Small intestine (tissue), 7 donors: ENCODE measurements around the gene PRICKLE2. TPM values are rescaled to one million over a fixed set of nuclear protein-coding genes. Genes with fewer than 3 reads are reported as not detected.
A peak's percentile ranks its signal among the peaks of the same experiment; 100 is the strongest.

Source experiments
- DNase-seq, 2 donors: peaks; one replicate each; pipeline versions ENCODE4 v3.0.0 to v3.0.0-alpha.2; 2013
- FAIRE-seq: peaks from 2 replicates; lab custom pipeline; 2012; peaks lifted over from hg19 to GRCh38; lab: Jason Lieb, UNC
- H3K27ac ChIP-seq, 3 donors: one replicate each; pipeline ENCODE4 v1.5.1; 2013; ENCODE audit warnings: low read length in 2 of 3, mild to moderate bottlenecking in 2 of 3, control low read depth in 1 of 3, inconsistent platforms in 1 of 3, low read depth in 1 of 3, moderate library complexity in 1 of 3
- H3K27me3 ChIP-seq, 3 donors: one replicate each; pipeline ENCODE4 v1.6.1; 2013; ENCODE audit warnings: low read length in 3 of 3, inconsistent platforms in 1 of 3; ENCODE audit not compliant: control insufficient read depth in 3 of 3, insufficient read depth in 3 of 3
- H3K36me3 ChIP-seq, 3 donors: one replicate each; pipeline ENCODE4 v1.6.1; 2013; ENCODE audit warnings: low read length in 3 of 3, inconsistent platforms in 1 of 3, low read depth in 1 of 3, mild to moderate bottlenecking in 1 of 3, moderate library complexity in 1 of 3; ENCODE audit not compliant: control insufficient read depth in 3 of 3, insufficient read depth in 2 of 3
- H3K4me1 ChIP-seq, 3 donors: one replicate each; pipeline ENCODE4 v1.6.1; 2013; ENCODE audit warnings: low read length in 2 of 3, inconsistent platforms in 1 of 3, low read depth in 1 of 3, mild to moderate bottlenecking in 1 of 3, moderate library complexity in 1 of 3; ENCODE audit not compliant: control insufficient read depth in 3 of 3, insufficient read depth in 2 of 3
- H3K4me3 ChIP-seq, 3 donors: one replicate each; pipeline ENCODE4 v1.5.1; 2013; ENCODE audit warnings: low read length in 3 of 3, control low read depth in 1 of 3, inconsistent platforms in 1 of 3, low read depth in 1 of 3, mild to moderate bottlenecking in 1 of 3, moderate library complexity in 1 of 3
- H3K9me3 ChIP-seq, 2 donors: one replicate each; pipeline ENCODE4 v1.6.1; 2013; ENCODE audit warnings: low read depth in 1 of 2, low read length in 1 of 2; ENCODE audit not compliant: control insufficient read depth in 2 of 2, insufficient read depth in 1 of 2
- WGBS, 3 donors: extraction: QIAGEN DNeasy Blood & Tissue Kit; methylation state at CpG; one replicate each; pipeline ENCODE4 v1.1.7; 2013; 5-methylcytosine and 5-hydroxymethylcytosine counted together
- polyA plus RNA-seq, 4 donors: library from polyadenylated mRNA; stranded (reverse) in 3 of 4; unstranded in 1 of 4; fragments of 200-250 nt in 3 of 4; fragments of 120-200 nt in 1 of 4; gene quantifications; one replicate each; pipeline versions ENCODE4 v1.2.1 to v1.2.3, GENCODE V29; 2013
- donor health status: healthy with polysubstance abuse.
- donor health status: control.
- donor health status: control.
- donor health status: Bipolar disorder and iron deficiency.
- donor health status: healthy.

Gene PRICKLE2
- polyA plus RNA-seq, 4 donors, result 0.54 to 3.7 (median 2.5) TPM; not detected in 1

GRCh38 chr3:64221571-64222257 is 3.6 kb downstream of the PRICKLE2 start:
- FAIRE-seq, result no peak
- H3K9me3 ChIP-seq, result no peaks in the 10 kb centered on the region

GRCh38 chr3:64220161-64220914 is 4.9 kb downstream of the PRICKLE2 start:
- peak overlapping the region in 2 of 3 donors; percentile 22 to 30 for H3K27ac ChIP-seq
- H3K36me3 ChIP-seq, result no peaks in the 10 kb centered on the region
- peaks cover 0 to 12% (median 7%) of the 10 kb centered on the region in 3 donors for H3K4me1 ChIP-seq
- DNase-seq (no peak), FAIRE-seq (no peak)
- no peak overlapping the region for H3K4me3 ChIP-seq
- no peaks in the 10 kb centered on the region for H3K27me3 ChIP-seq
- 41 to 50% (median 44%) methylated on average over 8 of the region's 8 CpGs for WGBS, 3 donors
- no peaks in the 10 kb centered on the region for H3K9me3 ChIP-seq

More at GRCh38 chr3:64221571-64222257, 3.6 kb downstream of the PRICKLE2 start:
- 79 to 87% (median 83%) methylated on average over 6 of the region's 6 CpGs for WGBS, 3 donors
- no peak overlapping the region for H3K4me3 ChIP-seq
- H3K4me1 ChIP-seq, result peaks cover 0 to 12% (median 7%) of the 10 kb centered on the region in 3 donors
- H3K27me3 ChIP-seq, result no peaks in the 10 kb centered on the region
- H3K27ac ChIP-seq, result peak overlapping the region in 1 of 3 donors; percentile 15
- no peak for DNase-seq
- H3K36me3 ChIP-seq, result no peaks in the 10 kb centered on the region

GRCh38 chr3:64218746-64219145 is 6.5 kb downstream of the PRICKLE2 start:
- Histone ChIP-seq H3K9me3 (no peaks in the 10 kb centered on the region), H3K4me3 (no peak overlapping the region), H3K36me3 (no peaks in the 10 kb centered on the region), H3K4me1 (peaks cover 0 to 12% (median 3%) of the 10 kb centered on the region in 3 donors), H3K27ac (no peak overlapping the region), H3K27me3 (no peaks in the 10 kb centered on the region)
- DNase-seq (no peak), FAIRE-seq (no peak)
- WGBS, 3 donors, result 35 to 44% (median 39%) methylated on average over 4 of the region's 4 CpGs

GRCh38 chr3:64218329-64218728 is 6.9 kb downstream of the PRICKLE2 start:
- no peak overlapping the region for H3K27ac ChIP-seq
- no peaks in the 10 kb centered on the region for H3K9me3 ChIP-seq
- FAIRE-seq, result no peak
- H3K4me3 ChIP-seq, result no peak overlapping the region
- no peaks in the 10 kb centered on the region for H3K36me3 ChIP-seq
- DNase-seq, result no peak
- no peaks in the 10 kb centered on the region for H3K27me3 ChIP-seq
- WGBS, 3 donors, result 80 to 88% (median 81%) methylated on average over 3 of the region's 3 CpGs
- H3K4me1 ChIP-seq, result peaks cover 0 to 12% (median 3%) of the 10 kb centered on the region in 3 donors

- peaks cover 0 to 12% (median under 1%) of the 10 kb centered on the region in 3 donors for H3K4me1 ChIP-seq
- no peaks in the 10 kb centered on the region for H3K27me3 ChIP-seq
- H3K27ac ChIP-seq, result peak overlapping the region in 1 of 3 donors; percentile 52
- H3K9me3 ChIP-seq, result no peaks in the 10 kb centered on the region
- no peaks in the 10 kb centered on the region for H3K36me3 ChIP-seq
- H3K4me3 ChIP-seq, result no peak overlapping the region
- 57 to 75% (median 64%) methylated on average over 10 of the region's 10 CpGs for WGBS, 3 donors
- FAIRE-seq (no peak), DNase-seq (no peak)
Observed at GRCh38 chr3:64216274-64217147, 8.8 kb downstream of the PRICKLE2 start.

- no peaks in the 10 kb centered on the region for H3K27me3 ChIP-seq
- FAIRE-seq (no peak), DNase-seq (no peak)
- no peak overlapping the region for H3K27ac ChIP-seq
- H3K4me3 ChIP-seq, result no peak overlapping the region
- peaks cover 0 to 12% (median 4%) of the 10 kb centered on the region in 3 donors for H3K4me1 ChIP-seq
- no peaks in the 10 kb centered on the region for H3K36me3 ChIP-seq
- no peaks in the 10 kb centered on the region for H3K9me3 ChIP-seq
- 91 to 95% (median 92%) methylated on average over 3 of the region's 3 CpGs for WGBS, 3 donors
Observed at GRCh38 chr3:64215559-64215958, 9.7 kb downstream of the PRICKLE2 start.

- Histone ChIP-seq H3K27ac (peak overlapping the region in 1 of 3 donors; percentile 56), H3K4me1 (peaks cover 0 to 12% (median 4%) of the 10 kb centered on the region in 3 donors)
Observed at GRCh38 chr3:64215103-64215502, 10.2 kb downstream of the PRICKLE2 start.

More at GRCh38 chr3:64215103-64215502, 10.2 kb downstream of the PRICKLE2 start:
- DNase-seq (no peak), FAIRE-seq (no peak)
- Histone ChIP-seq H3K36me3 (no peaks in the 10 kb centered on the region), H3K9me3 (no peaks in the 10 kb centered on the region), H3K27me3 (no peaks in the 10 kb centered on the region), H3K4me3 (no peak overlapping the region)
- WGBS, 3 donors, result 69 to 81% (median 71%) methylated on average over 2 of the region's 2 CpGs
